GM12875 (cell line): ENCODE data around the gene ENOX1.

Source experiments
- H3K4me3 ChIP-seq: one replicate; pipeline ENCODE4 v1.5.1; 2011; ENCODE audit warnings: low read depth, low read length, control low read depth
- CTCF ChIP-seq: IDR thresholded peaks from 2 replicates; pipeline ENCODE4 v1.5.1; 2011; ENCODE audit warnings: low read depth, mild to moderate bottlenecking, control low read depth, inconsistent platforms, low read length, moderate library complexity, borderline replicate concordance; ENCODE audit not compliant: insufficient read depth

ENOX1 gene

GRCh38 chr13:43376596-43376995 is 410.2 kb downstream of the ENOX1 start:
- H3K4me3 ChIP-seq: no peak overlapping the region
- TF ChIP-seq CTCF: no peak

- no peak for TF ChIP-seq CTCF
- H3K4me3 ChIP-seq: no peak overlapping the region
Measured at GRCh38 chr13:43375797-43376465, 410.8 kb downstream of the ENOX1 start.

- no peak for TF ChIP-seq CTCF
- no peak overlapping the region for H3K4me3 ChIP-seq
Measured at GRCh38 chr13:43374621-43375020, 412.2 kb downstream of the ENOX1 start.

- H3K4me3 ChIP-seq: no peak overlapping the region
Measured at GRCh38 chr13:43373400-43373799, 413.4 kb downstream of the ENOX1 start.

GRCh38 chr13:43370842-43371241 is 415.9 kb downstream of the ENOX1 start:
- H3K4me3 ChIP-seq: no peak overlapping the region

More at GRCh38 chr13:43373400-43373799, 413.4 kb downstream of the ENOX1 start:
- TF ChIP-seq CTCF: no peak

GRCh38 chr13:43369319-43369718 is 417.5 kb downstream of the ENOX1 start:
- no peak for TF ChIP-seq CTCF
- H3K4me3 ChIP-seq: no peak overlapping the region

More at GRCh38 chr13:43370842-43371241, 415.9 kb downstream of the ENOX1 start:
- TF ChIP-seq CTCF: no peak

- H3K4me3 ChIP-seq: no peak overlapping the region
Measured at GRCh38 chr13:43368003-43368402, 418.8 kb downstream of the ENOX1 start.

More at GRCh38 chr13:43368003-43368402, 418.8 kb downstream of the ENOX1 start:
- no peak for TF ChIP-seq CTCF
